ENCODE measurements around the gene FARP2. TPM values are rescaled to one million over a fixed set of nuclear protein-coding genes. Genes with fewer than 3 reads are reported as not detected.

Gene FARP2
- total RNA-seq, 4 donors from 2014 or later = 10.7 to 20.1 (median 13.6) TPM

GRCh38 chr2:241532733-241533601 lies 176.9 kb downstream of the FARP2 start:
- no peak overlapping the region for H3K4me3 ChIP-seq
- H3K9me3 ChIP-seq = no peaks in the 10 kb centered on the region
- DNase-seq (no peak), ATAC-seq (no peak)
- H3K36me3 ChIP-seq = no peaks in the 10 kb centered on the region
- in situ Hi-C loops (cut with MboI; ENCODE audit: low sequenced_read_pairs in 4 of 4) (no loop called here), intact Hi-C loops (cut with DNase I; ENCODE audit: low total_unique reads) (no loop called here)
- H3K27ac ChIP-seq = no peak overlapping the region
- no peak for TF ChIP-seq CTCF (IDR thresholded peaks at IDR 0.05 in 4 of 5, conservative IDR thresholded peaks at IDR 0.05 in 1 of 5)
- no peak for TF ChIP-seq POLR2A (IDR thresholded peaks at IDR 0.05)
- H3K4me1 ChIP-seq = no peaks in the 10 kb centered on the region
- no peaks in the 10 kb centered on the region for H3K27me3 ChIP-seq

DNA sequence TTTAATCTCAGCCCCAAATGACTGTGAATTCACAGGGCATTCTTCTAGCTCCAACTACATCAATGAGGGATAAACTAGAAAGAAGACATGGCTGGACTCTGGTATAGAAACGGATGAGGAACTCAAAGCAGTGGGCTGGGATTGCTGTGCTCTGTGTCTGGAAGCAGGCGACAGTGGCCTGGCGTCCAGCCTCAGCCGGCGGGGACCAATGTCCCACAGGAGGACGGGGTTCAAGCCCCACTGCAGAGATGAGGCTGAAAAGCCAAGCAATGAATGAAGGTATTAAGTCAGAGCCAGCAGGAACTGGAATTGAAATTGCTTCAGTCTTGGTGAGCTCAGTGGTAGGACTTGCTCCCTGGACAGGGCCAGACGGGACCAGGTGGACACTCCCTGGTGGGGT lies 178.2 kb downstream of the FARP2 start:
- in situ Hi-C loops (cut with MboI; ENCODE audit: low sequenced_read_pairs in 4 of 4) = no loop called here
- Histone ChIP-seq H3K27me3 (no peaks in the 10 kb centered on the region), H3K4me3 (no peak overlapping the region), H3K9me3 (no peaks in the 10 kb centered on the region), H3K36me3 (no peaks in the 10 kb centered on the region), H3K27ac (no peak overlapping the region), H3K4me1 (no peaks in the 10 kb centered on the region)
- TF ChIP-seq POLR2A (IDR thresholded peaks at IDR 0.05) (no peak), CTCF (IDR thresholded peaks at IDR 0.05 in 4 of 5, conservative IDR thresholded peaks at IDR 0.05 in 1 of 5) (no peak)
- DNase-seq (no peak), ATAC-seq (no peak)
- intact Hi-C loops (cut with DNase I; ENCODE audit: low total_unique reads) = no loop called here

DNA sequence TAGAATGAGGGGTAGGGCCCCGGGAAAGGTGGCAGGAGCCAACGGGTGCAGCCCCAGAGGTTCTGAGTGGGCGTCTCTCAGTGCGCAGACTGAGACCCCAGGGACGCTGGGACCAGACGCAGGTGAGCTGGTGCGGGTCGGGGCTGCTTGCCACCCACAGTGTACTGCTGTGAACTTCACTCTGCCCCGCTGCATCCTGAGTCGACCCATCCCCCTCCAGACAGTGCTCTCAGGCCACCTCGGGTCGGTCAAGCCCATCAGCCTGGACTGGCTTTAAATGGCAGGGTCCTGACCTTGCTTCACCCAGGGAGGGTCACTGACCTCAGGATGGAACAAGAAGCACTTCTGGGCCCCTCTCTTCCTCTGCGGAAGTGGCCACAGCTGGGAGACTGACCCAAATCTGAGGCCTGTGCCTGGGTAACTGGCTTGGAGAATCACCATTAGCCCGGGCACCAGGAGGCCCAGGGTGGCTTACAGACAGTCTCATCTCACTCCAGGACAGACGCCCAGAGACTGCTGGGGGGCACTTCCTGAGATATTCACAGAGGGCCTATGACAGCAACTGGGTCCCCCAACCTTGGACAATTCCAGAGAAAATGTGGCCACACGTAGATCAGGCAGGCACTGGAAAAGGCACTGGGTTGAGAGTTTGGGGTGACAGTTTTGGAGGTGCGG lies 178.8 kb downstream of the FARP2 start:
- H3K4me1 ChIP-seq = no peaks in the 10 kb centered on the region
- H3K27ac ChIP-seq = no peak overlapping the region
- no peak for ATAC-seq
- no peaks in the 10 kb centered on the region for H3K9me3 ChIP-seq
- no peak overlapping the region for H3K4me3 ChIP-seq
- intact Hi-C loops (cut with DNase I; ENCODE audit: low total_unique reads) = no loop called here
- no peaks in the 10 kb centered on the region for H3K27me3 ChIP-seq
- DNase-seq = no peak
- no peaks in the 10 kb centered on the region for H3K36me3 ChIP-seq
- TF ChIP-seq CTCF (IDR thresholded peaks at IDR 0.05 in 4 of 5, conservative IDR thresholded peaks at IDR 0.05 in 1 of 5) (no peak), POLR2A (IDR thresholded peaks at IDR 0.05) (no peak)
- in situ Hi-C loops (cut with MboI; ENCODE audit: low sequenced_read_pairs in 4 of 4) = no loop called here

DNA sequence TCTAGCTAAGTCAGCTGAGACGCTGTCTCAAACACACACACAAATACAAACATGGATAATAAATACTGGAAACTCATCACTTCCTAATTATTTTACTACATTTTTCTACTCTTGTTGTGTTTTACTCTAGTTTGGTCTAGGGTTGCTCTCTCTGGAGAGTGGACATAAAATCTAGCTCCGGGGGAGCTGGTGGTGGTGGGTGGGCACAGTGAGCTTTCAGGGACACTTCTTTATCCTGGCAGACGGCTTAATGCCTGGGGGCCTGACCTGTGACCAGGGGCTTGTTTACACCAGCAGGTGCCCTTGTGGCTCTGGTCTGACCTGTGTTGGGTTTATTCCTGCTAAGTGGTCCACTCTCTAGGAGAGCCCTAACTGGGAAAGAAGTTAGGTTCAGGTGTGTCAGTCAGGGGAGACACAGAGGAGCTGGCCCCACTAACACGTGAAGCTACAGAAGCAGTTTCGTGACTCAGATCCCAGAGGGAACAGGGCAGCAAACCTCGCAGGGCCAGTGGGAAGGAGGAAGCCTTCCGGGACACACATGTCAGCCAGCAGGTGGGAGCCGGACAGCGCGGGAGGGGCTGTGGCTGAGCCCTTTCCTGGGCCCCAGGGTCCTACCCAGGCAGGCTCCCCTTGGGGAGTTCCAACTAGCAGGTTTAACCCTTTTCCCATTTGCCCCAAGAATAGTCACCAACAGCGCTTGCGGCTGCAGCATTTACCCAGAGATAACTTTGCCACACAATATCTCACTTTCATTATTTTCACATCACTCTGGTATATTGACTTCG lies 180.0 kb downstream of the FARP2 start:
- no peaks in the 10 kb centered on the region for H3K36me3 ChIP-seq
- no peaks in the 10 kb centered on the region for H3K27me3 ChIP-seq
- peaks cover 6 to 7% of the 10 kb centered on the region in 2 donors for H3K4me1 ChIP-seq
- H3K27ac ChIP-seq = no peak overlapping the region
- in situ Hi-C loops (cut with MboI; ENCODE audit: low sequenced_read_pairs in 4 of 4) = no loop called here
- no peak for TF ChIP-seq CTCF (IDR thresholded peaks at IDR 0.05 in 4 of 5, conservative IDR thresholded peaks at IDR 0.05 in 1 of 5)
- TF ChIP-seq POLR2A (IDR thresholded peaks at IDR 0.05) = no peak
- DNase-seq = no peak
- H3K4me3 ChIP-seq = no peak overlapping the region
- no peak for ATAC-seq
- intact Hi-C loops (cut with DNase I; ENCODE audit: low total_unique reads) = no loop called here
- no peaks in the 10 kb centered on the region for H3K9me3 ChIP-seq

All from gastrocnemius medialis (tissue), 4 donors.